GM12878 (cell line): ENCODE data around the gene NFATC3.

Source experiments
- BCLAF1 ChIP-seq: fragments of 450-650 bp; IDR thresholded peaks from 2 replicates; pipeline ENCODE4 v1.6.1; 2017; ENCODE audit warnings: antibody characterized with exemption, mild to moderate bottlenecking, moderate library complexity
- CHD2 ChIP-seq: IDR thresholded peaks from 2 replicates; pipeline ENCODE4 v1.6.1; 2011; ENCODE audit warnings: low read depth, low read length, improper control_type of control experiment, borderline replicate concordance
- EP300 ChIP-seq, 2 experiments: fragments of 150-350 bp in 1 of 2; IDR thresholded peaks; 2 replicates each; pipeline ENCODE4 v1.6.1; 2011 to 2012; ENCODE audit warnings: low read depth in 2 of 2, low read length in 2 of 2, borderline replicate concordance in 1 of 2, improper control_type of control experiment in 1 of 2, inconsistent platforms in 1 of 2; ENCODE audit not compliant: control insufficient read depth in 1 of 2
- REST ChIP-seq: IDR thresholded peaks from 2 replicates; pipeline ENCODE4 v1.6.1; 2012; ENCODE audit warnings: mild to moderate bottlenecking, low read depth, low read length
- SMAD1 ChIP-seq: fragments of 450-650 bp; IDR thresholded peaks from 2 replicates; pipeline ENCODE4 v1.6.1; 2018; ENCODE audit warnings: mild to moderate bottlenecking, low read depth; ENCODE audit not compliant: partially characterized antibody
- ZNF217 ChIP-seq: fragments of 450-650 bp; IDR thresholded peaks from 2 replicates; pipeline ENCODE4 v1.6.1; 2017; ENCODE audit warnings: antibody characterized with exemption, mild to moderate bottlenecking

- TF ChIP-seq EP300 (IDR thresholded peaks at IDR 0.05; ENCODE audit: borderline replicate concordance in 1 of 2, control insufficient read depth in 1 of 2, low read depth in 2 of 2, low read length in 2 of 2) (no peak), BCLAF1 (no peak), ZNF217 (no peak), SMAD1 (no peak), REST (no peak), CHD2 (no peak)
Observed at GRCh38 chr16:68117884-68118283, 32.7 kb downstream of the NFATC3 start.
